Bronchial smooth muscle cell (primary cell): ENCODE data around the gene EFNB3. TPM values are rescaled to one million over a fixed set of nuclear protein-coding genes. Genes with fewer than 3 reads are reported as not detected.

Experiments
- total RNA-seq: library from RNA; depleted of rRNA; stranded (reverse); fragments of >200 nt; gene quantifications from 2 replicates; pipeline ENCODE4 v1.2.1, GENCODE V29; 2014

Gene EFNB3, protein sequence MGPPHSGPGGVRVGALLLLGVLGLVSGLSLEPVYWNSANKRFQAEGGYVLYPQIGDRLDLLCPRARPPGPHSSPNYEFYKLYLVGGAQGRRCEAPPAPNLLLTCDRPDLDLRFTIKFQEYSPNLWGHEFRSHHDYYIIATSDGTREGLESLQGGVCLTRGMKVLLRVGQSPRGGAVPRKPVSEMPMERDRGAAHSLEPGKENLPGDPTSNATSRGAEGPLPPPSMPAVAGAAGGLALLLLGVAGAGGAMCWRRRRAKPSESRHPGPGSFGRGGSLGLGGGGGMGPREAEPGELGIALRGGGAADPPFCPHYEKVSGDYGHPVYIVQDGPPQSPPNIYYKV
- total RNA-seq, result 0.86 and 0.95 TPM in 2 replicates

DNA sequence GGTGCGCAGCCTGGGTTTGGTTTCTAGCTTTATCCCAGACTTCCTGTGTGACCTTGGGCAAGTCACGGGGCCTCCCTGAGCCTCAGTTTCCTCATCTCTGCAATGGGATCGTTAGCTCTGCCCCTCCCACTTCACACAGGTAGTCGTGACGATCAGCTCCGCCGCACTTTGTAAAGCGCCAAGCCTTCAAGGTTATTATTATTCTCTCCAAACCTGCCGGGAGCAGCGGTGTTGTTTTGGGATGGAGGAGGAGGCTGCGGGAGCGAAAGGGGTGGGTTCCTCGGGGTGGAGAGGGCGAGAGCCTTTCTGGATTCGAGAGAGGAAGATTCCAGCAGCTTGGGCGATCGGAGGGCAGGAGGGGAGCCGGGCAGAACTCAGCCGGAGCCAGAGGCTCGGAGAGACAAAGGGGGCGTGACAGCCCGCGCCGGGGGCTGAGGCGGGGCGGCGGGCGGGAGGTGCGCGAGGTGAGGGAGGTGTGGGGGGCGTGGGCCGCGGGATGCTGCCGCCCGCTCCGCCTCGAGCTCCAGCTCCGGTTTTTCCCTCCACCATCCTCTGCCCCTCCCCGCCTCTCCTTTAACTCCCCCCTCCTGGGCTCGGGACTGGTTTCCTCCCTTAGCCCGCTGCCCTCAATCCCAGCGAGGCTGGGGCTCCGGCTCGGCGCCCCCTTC lies at the start of gene EFNB3:
Gene EFNB3, plus strand, starts transcription at position 602 of the 668 bp plus-strand sequence. CDS start 397 bp downstream, outside the sequence.

DNA sequence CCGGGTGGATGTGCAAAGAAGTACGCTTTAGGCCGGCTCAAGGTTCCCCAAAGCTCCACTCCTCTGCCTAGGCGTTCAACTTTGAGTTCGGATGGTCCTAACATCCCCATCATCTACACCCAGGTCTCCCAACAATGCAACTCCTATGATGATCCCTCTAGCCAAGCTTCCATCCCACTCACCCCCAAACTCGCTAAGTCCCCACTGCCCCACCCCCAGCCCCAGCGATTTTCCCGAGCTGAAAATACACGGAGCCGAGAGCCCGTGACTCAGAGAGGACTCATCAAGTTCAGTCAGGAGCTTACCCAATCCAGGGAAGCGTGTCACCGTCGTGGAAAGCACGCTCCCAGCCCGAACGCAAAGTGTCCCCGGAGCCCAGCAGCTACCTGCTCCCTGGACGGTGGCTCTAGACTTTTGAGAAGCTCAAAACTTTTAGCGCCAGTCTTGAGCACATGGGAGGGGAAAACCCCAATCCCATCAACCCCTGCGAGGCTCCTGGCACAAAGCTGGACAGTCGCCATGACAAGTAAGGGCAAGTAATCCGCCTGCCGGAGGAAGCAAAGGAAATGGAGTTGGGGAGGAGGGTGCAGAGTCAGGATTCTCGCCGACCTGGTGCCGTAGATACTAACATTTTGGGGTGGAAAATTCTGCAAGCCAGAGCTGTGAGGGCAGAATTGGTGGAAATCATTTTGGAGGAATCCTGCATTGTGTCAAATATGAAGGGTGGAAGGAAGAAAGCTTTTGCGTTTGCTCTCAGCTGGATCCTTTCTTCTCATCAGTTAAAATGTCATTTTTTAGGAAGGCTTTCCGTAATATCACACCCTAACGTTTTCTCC lies 17.7 kb upstream of the EFNB3 start, which contains the start of gene TP53:
Gene TP53, minus strand, starts transcription at position 419 of the 836 bp plus-strand sequence. CDS start 10,896 bp downstream, outside the sequence.

DNA sequence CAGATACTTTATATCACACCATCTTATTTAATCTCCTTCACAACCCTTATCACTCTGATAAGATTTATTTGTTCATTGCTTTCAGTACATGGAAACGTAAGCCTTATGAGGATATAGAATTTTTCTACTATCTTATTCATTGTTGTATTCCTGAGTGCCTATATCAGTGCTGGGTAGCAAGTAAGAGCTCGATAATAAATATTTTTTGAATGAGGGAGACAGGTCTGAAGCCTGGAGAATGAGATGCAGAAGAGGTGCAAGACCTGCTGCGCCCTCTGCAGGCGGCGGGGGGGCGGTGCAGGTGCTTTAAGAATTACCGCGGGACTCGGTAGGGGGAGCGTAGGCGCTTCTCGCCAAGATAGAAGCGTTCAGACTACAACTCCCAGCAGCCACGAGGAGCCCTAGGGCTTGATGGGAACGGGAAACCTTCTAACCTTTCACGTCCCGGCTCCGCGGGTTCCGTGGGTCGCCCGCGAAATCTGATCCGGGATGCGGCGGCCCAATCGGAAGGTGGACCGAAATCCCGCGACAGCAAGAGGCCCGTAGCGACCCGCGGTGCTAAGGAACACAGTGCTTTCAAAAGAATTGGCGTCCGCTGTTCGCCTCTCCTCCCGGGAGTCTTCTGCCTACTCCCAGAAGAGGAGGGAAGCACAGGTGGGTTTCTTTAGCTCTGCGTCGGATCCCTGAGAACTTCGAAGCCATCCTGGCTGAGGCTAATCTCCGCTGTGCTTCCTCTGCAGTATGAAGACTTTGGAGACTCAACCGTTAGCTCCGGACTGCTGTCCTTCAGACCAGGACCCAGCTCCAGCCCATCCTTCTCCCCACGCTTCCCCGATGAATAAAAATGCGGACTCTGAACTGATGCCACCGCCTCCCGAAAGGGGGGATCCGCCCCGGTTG lies 16.8 kb upstream of the EFNB3 start, which contains the start of gene WRAP53:
Gene WRAP53, plus strand, starts transcription at position 570 of the 900 bp plus-strand sequence. Its CDS starts 172 bp downstream, at position 742.

DNA sequence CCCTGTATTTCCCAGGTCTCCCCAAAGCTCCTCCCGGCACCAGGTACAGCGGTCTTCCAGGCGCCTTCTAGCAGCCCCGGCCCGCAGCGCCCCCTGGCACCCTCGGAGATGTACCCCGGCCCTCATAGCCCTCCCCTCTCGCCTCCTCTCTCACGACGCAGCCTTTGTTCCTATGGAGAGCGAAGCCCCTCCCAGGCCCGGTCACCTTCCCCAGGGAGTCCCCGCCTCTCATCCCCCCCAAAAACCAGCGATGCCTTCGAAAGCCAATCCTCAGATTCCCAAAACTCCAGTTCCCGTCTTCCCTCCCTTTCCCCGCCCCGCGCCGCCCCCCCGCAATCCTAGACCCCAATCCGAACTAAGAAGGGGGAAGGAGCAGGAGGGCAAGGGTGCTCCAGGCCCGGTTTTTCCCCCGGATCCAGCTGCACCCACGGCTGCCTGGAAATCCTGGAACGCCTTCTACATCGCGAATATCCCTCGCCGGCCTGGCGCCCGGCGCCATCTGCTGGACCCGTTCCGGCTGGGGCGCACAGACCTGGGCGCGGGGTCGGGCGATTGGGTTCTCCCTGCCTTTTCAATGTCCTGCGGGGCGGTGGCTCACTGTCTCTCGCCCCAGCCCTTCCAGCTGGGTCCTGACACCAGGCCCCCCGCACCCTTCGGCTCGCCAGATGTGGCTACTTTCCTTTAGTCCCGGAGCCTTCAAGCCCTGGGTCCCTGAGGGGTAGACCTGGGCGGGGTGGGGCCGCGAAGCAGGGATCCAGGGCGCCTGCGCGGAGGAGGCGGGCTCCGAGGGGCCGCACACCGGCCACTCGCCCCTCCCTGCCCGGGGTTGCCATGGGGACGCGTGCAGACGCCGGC lies 12.1 kb downstream of the EFNB3 start, which contains the start of gene DNAH2:
Gene DNAH2, plus strand, starts transcription at position 844 of the 855 bp plus-strand sequence. CDS start 1,991 bp downstream, outside the sequence.

Other genes starting within 250 kb of the EFNB3 start
- 12.5 and 16.4 TPM in 2 replicates for gene ZBTB4, start 225.6 kb upstream of the EFNB3 start, total RNA-seq
- not detected in 2 replicates for gene SLC35G6, start 223.8 kb upstream of the EFNB3 start, total RNA-seq
- gene POLR2A, start 220.8 kb upstream of the EFNB3 start, total RNA-seq, result 107 and 113 TPM in 2 replicates
- gene TNFSF12, start 156.1 kb upstream of the EFNB3 start, total RNA-seq, result 7.3 and 9.1 TPM in 2 replicates
- 0.34 and 1.7 TPM in 2 replicates for gene TNFSF13, start 146.5 kb upstream of the EFNB3 start, total RNA-seq
- gene SENP3, start 143.3 kb upstream of the EFNB3 start, total RNA-seq, result 51.1 and 54.5 TPM in 2 replicates
- gene CD68, start 125.6 kb upstream of the EFNB3 start, total RNA-seq, result 21.0 and 27.6 TPM in 2 replicates
- 36.7 and 48.5 TPM in 2 replicates for gene MPDU1, start 121.3 kb upstream of the EFNB3 start, total RNA-seq
- gene SOX15, start 115.1 kb upstream of the EFNB3 start, total RNA-seq, result 0.17 and 0.32 TPM in 2 replicates
- gene FXR2, start 90.3 kb upstream of the EFNB3 start, total RNA-seq, result 31.5 and 35.0 TPM in 2 replicates
- gene SAT2, start 77.4 kb upstream of the EFNB3 start, total RNA-seq, result 55.3 and 67.3 TPM in 2 replicates
- 0.26 and 0.47 TPM in 2 replicates for gene SHBG, start 75.1 kb upstream of the EFNB3 start, total RNA-seq
- not detected in 2 replicates for gene ATP1B2, start 54.3 kb upstream of the EFNB3 start, total RNA-seq
- 13.1 and 13.7 TPM in 2 replicates for gene TP53, start 17.7 kb upstream of the EFNB3 start, total RNA-seq
- gene WRAP53, start 16.7 kb upstream of the EFNB3 start, total RNA-seq, result 2.7 and 4.6 TPM in 2 replicates
- under 0.01 and 0.16 TPM in 2 replicates for gene DNAH2, start 12.5 kb downstream of the EFNB3 start, total RNA-seq
- gene KDM6B, start 129.0 kb downstream of the EFNB3 start, total RNA-seq, result 5.2 and 7.7 TPM in 2 replicates
- 0.16 and 0.26 TPM in 2 replicates for gene TMEM88, start 149.9 kb downstream of the EFNB3 start, total RNA-seq
- gene NAA38, start 152.4 kb downstream of the EFNB3 start, total RNA-seq, result 84.8 and 149 TPM in 2 replicates
- gene CYB5D1, start 152.8 kb downstream of the EFNB3 start, total RNA-seq, result 7.1 and 11.7 TPM in 2 replicates
- 229 and 439 TPM in 2 replicates for gene CHD3, start 183.6 kb downstream of the EFNB3 start, total RNA-seq
- 1.7 and 2.0 TPM in 2 replicates for gene RNF227, start 211.1 kb downstream of the EFNB3 start, total RNA-seq
- 0.26 and 0.47 TPM in 2 replicates for gene KCNAB3, start 224.7 kb downstream of the EFNB3 start, total RNA-seq
- gene TRAPPC1, start 226.7 kb downstream of the EFNB3 start, total RNA-seq, result 62.2 and 66.2 TPM in 2 replicates
- 17.0 and 21.2 TPM in 2 replicates for gene CNTROB, start 227.0 kb downstream of the EFNB3 start, total RNA-seq